ACC112 (cell line): ENCODE data around the gene VSTM2L.

Experiments used
- H2AFZ ChIP-seq: fragments of 200-600 bp; sonication (generic); one replicate; pipeline ENCODE4 v1.6.0; 2017; ENCODE audit warnings: antibody characterized with exemption, low read length; ENCODE audit not compliant: unreplicated experiment
- H3K27ac ChIP-seq: fragments of 200-600 bp; sonication (generic); 2 replicates; pipeline ENCODE4 v1.5.1; 2014; ENCODE audit warnings: low read depth, mild to moderate bottlenecking, antibody characterized with exemption, low read length, moderate library complexity
- H3K27me3 ChIP-seq: fragments of 200-600 bp; sonication (generic); 2 replicates; pipeline ENCODE4 v1.6.1; 2014; ENCODE audit warnings: mild to moderate bottlenecking, antibody characterized with exemption, low read length, moderate library complexity, mixed read lengths; ENCODE audit not compliant: insufficient read depth
- H3K36me3 ChIP-seq: fragments of 200-600 bp; sonication (generic); 2 replicates; pipeline ENCODE4 v1.6.1; 2016; ENCODE audit warnings: mild to moderate bottlenecking, antibody characterized with exemption, low read length, moderate library complexity, mixed read lengths; ENCODE audit not compliant: insufficient read depth
- H3K4me1 ChIP-seq: fragments of 200-600 bp; sonication (generic); one replicate; pipeline ENCODE4 v1.6.1; 2016; ENCODE audit warnings: low read length, mixed read lengths; ENCODE audit not compliant: insufficient read depth, unreplicated experiment, control insufficient read depth
- H3K4me3 ChIP-seq: fragments of 200-600 bp; sonication (generic); 2 replicates; pipeline ENCODE4 v1.5.1; 2014; ENCODE audit warnings: mild to moderate bottlenecking, low read depth, low read length
- H3K79me2 ChIP-seq: fragments of 200-600 bp; sonication (generic); one replicate; pipeline ENCODE4 v1.6.0; 2016; ENCODE audit warnings: low read length; ENCODE audit not compliant: control insufficient read depth, unreplicated experiment, insufficient read depth

VSTM2L gene

DNA sequence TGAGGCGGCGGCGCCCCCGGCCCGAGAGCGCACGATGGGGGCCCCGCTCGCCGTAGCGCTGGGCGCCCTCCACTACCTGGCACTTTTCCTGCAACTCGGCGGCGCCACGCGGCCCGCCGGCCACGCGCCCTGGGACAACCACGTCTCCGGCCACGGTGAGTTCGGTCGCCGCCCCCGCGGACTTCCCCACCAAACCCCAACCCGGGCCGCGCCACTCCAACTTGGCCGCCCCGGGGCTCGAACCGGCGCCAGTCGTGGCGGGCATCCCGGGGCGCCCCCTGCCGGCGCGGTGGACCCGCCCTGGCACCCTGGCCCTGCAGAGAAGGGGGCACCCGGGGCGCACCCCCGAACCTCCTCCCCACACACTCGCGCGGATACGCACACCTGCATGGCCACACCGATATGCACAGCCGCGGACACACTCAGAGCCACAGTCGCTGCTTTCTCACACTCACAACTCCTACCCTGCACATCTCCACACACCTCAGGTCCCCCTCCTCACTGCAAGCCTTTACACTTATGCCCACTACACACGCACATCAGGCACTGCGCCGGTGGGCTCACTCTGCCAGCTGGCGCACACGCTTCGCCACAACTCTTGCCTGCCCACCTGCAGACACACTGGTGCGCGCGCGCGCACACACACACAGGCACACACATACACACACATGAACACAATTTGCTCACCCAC lies 535 bp downstream of the VSTM2L start:
- H3K27ac ChIP-seq = no peak overlapping the region
- H3K36me3 ChIP-seq = no peaks in the 10 kb centered on the region
- H3K4me3 ChIP-seq = peak overlapping the region; percentile 67
- peaks cover 13% of the 10 kb centered on the region for H3K4me1 ChIP-seq
- H2AFZ ChIP-seq = no peak overlapping the region
- peaks cover 47% of the 10 kb centered on the region for H3K27me3 ChIP-seq
- H3K79me2 ChIP-seq = no peaks in the 10 kb centered on the region

DNA sequence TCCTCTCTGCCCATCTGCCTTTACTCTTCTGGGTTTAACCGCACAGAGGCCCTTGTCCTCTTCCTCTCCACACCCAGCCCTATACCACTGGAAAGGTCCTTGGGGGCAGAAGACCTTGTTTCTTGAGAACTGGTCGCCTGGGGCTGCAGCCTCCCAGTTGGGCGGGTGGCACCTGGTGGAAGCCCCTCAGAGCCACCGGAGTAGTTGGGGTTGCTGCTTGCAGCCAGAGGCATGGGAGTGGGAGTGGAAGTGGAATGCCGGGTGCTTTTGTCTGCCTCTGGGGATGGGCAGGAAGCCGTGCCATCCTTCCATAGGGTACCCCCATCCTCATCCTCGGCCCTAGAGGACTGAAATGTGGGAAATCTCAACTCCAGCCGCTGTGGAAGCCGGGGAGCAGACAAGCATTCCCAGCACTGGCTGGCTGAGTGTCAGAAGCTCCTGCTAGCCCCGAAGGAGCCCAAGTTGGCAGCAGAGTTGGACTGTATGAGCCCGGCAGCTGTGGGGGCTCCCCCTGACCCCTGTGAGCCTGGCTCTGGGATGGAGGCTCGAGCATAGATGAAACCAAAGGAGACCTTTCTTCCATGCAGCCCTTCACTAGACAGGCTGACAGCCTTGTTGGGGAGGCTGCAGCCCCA lies 1.2 kb downstream of the VSTM2L start:
- Histone ChIP-seq H3K4me1 (peaks cover 13% of the 10 kb centered on the region), H2AFZ (no peak overlapping the region), H3K4me3 (no peak overlapping the region), H3K36me3 (no peaks in the 10 kb centered on the region), H3K79me2 (no peaks in the 10 kb centered on the region), H3K27me3 (peaks cover 45% of the 10 kb centered on the region), H3K27ac (no peak overlapping the region)

DNA sequence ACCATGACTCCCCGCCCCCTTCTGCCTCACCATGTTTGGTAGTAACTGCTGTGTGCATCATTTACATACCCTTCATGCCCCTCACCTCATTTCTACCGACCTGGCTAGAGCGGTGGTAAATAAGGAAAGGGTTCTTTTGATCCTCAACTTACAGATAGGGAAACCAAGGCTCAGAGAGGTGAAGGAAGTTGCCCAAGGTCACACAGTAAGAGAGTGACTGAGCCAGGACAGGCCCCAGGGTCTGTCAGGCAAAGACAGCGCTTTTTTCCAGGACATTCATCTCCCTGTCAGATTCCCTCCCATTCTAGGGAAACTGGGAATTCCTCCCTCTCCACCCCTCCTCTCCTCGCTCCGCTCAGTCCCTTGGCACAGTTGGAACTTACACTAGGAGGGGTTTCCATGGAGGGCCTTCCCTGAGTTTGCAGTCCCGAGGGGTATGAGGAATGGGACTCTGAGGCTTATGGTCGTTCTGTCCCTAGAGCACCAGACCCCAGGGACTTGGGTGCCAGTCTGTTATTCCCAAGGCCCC lies 2.0 kb downstream of the VSTM2L start:
- no peak overlapping the region for H3K4me3 ChIP-seq
- peaks cover 13% of the 10 kb centered on the region for H3K4me1 ChIP-seq
- H2AFZ ChIP-seq = no peak overlapping the region
- no peaks in the 10 kb centered on the region for H3K36me3 ChIP-seq
- H3K79me2 ChIP-seq = no peaks in the 10 kb centered on the region
- peaks cover 37% of the 10 kb centered on the region for H3K27me3 ChIP-seq
- H3K27ac ChIP-seq = no peak overlapping the region

DNA sequence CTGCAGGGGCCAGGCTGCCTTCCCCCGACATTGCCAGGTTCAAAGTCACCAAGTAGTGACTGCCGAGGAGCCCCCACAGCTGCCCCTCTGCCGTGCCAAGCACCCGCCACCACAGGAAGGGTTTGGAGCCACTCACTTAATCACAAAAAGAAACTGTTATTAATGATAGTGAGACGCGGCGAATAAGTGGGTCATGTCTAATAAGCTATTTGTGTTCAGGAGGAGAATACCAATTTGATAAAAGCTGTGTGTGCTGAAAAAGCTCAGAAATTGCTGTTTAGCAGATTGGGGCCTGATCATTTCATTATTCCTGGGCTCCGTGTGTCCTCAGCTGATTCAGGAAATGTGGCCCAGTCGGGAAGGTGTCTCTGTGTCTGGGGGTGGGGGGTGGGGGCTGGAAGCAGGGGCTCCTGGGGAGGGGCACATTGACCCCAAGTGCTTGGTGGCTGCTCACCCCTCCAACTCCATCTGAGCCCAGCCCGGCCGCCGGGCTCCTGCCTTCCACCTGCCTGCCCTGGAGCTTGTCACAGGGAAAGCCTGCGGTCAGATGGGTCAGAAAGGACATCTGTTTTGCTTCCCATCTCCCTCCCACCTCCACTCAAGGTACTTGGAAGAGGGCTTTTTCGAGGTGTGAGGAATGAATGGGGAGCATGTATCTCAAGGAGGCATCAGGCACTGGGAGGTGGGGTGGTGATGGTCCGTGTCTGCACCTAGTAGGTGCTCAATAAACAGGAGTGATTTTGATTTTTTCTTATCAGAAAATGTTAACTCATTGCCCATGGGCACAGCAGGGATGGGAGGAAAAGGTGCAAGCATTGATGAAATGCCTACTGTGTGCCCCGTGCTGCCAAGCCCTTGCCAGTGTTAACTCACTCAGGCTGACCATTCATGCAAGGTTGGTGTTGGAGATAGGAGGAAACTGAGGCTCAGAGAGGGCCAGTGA lies 3.0 kb downstream of the VSTM2L start:
- peaks cover 30% of the 10 kb centered on the region for H3K27me3 ChIP-seq
- H3K4me3 ChIP-seq = no peak overlapping the region
- no peak overlapping the region for H3K27ac ChIP-seq
- H3K79me2 ChIP-seq = no peaks in the 10 kb centered on the region
- peaks cover 13% of the 10 kb centered on the region for H3K4me1 ChIP-seq
- no peak overlapping the region for H2AFZ ChIP-seq
- no peaks in the 10 kb centered on the region for H3K36me3 ChIP-seq

DNA sequence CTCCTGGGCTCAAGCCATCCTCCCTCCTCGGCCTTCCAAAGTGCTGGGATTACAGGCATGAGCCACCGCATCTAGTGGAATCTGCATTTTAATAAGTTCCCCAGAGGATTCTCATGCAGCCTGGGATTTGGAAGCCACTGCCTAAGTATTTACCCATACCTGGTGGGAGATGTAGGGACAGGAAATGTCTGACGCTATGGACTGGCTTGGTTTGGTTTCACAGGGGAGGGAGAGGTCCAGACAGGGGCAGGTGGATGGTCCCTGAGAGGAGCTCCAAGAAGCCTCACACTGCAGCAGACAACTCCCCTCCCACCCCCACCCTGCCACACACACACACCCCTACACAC lies 4.4 kb downstream of the VSTM2L start:
- Histone ChIP-seq H3K27ac (no peak overlapping the region), H2AFZ (no peak overlapping the region), H3K4me3 (no peak overlapping the region), H3K27me3 (peaks cover 21% of the 10 kb centered on the region), H3K36me3 (no peaks in the 10 kb centered on the region), H3K4me1 (peaks cover 13% of the 10 kb centered on the region), H3K79me2 (no peaks in the 10 kb centered on the region)

DNA sequence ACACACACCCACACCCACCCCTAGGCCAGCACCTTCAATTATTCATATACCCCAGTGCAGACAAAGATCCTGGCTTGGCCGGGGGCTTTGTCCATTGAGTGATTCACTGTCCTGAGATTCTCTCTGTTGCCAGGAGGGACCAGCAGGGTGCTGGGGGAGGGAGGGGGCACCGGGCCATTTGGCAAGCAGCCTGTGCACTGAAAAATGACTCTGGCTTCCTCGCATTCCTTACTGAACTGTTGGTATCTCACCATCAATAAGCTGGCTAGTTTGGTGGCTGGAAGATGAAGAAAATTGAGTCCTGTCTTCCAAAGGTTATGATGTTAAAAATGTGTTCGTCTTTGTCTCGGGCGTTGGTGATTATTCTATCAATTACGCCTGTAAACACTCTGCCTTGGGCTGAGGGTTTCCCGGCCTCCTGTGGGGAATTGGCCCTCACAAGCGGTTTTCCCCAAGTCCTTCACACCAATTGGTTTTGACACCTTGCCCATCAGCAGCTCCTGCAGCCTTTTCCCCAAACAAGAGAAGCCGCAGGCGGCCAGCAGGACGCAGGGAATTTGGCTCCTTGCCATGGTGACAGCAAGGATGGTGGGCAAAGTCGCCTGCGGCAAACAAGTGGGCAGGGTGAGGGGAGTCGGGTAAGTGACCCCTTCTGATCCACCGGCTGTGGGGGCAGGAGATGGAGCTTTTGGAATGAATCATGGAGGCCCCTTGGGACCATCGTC lies 4.9 kb downstream of the VSTM2L start:
- Histone ChIP-seq H3K4me3 (no peak overlapping the region), H3K27ac (peak overlapping the region; percentile 15; the same call in 1 of the 2 replicates), H3K36me3 (no peaks in the 10 kb centered on the region), H3K79me2 (no peaks in the 10 kb centered on the region), H3K4me1 (peaks cover 13% of the 10 kb centered on the region), H2AFZ (no peak overlapping the region), H3K27me3 (peaks cover 22% of the 10 kb centered on the region)

DNA sequence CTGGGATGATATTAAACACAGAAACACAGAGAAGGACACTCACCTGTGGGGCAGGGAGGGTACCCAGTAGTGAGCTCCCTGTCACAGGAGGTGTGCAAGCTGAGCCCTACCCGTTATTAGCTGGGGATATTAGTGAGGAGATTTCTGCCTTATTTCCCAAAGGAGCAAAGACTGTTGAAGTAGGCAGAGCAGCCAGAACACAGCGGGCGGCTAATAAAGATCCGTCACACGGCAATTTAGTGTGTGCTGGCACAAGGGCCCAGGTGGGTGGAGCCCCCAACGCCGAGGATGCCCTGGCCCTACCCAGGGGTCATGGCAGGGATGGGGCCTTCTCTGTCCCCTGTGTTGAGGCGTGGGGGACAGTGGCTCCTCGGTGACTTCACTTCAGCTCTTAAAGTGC lies 8.3 kb downstream of the VSTM2L start:
- no peaks in the 10 kb centered on the region for H3K79me2 ChIP-seq
- H2AFZ ChIP-seq = no peak overlapping the region
- H3K27me3 ChIP-seq = peaks cover 36% of the 10 kb centered on the region
- no peak overlapping the region for H3K27ac ChIP-seq
- H3K36me3 ChIP-seq = no peaks in the 10 kb centered on the region
- H3K4me3 ChIP-seq = no peak overlapping the region
- H3K4me1 ChIP-seq = peaks cover 13% of the 10 kb centered on the region

DNA sequence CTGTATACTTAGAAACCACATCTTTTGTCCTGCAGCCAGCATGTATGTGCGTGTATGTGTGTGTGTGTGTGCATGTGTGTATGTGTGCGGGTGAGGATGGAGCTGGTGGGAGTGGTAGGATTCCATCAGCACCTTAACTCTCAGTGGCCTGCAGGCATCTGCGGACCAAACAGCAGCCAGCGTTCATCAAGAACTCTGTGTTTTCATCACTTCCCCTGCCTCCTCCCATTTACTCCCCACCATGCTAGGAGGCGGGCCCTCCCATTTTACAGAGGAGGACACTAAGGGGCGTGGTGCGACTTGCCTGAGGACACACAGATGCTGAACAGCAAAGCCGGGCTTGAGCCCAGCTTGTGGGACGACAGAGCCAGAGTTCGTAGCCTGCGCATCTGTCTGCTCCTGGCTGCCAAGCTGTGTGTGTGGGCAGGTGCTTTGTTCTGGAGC lies 8.9 kb downstream of the VSTM2L start:
- Histone ChIP-seq H3K36me3 (no peaks in the 10 kb centered on the region), H3K4me1 (peaks cover 13% of the 10 kb centered on the region), H2AFZ (no peak overlapping the region), H3K4me3 (no peak overlapping the region), H3K79me2 (no peaks in the 10 kb centered on the region), H3K27ac (no peak overlapping the region), H3K27me3 (peaks cover 42% of the 10 kb centered on the region)

DNA sequence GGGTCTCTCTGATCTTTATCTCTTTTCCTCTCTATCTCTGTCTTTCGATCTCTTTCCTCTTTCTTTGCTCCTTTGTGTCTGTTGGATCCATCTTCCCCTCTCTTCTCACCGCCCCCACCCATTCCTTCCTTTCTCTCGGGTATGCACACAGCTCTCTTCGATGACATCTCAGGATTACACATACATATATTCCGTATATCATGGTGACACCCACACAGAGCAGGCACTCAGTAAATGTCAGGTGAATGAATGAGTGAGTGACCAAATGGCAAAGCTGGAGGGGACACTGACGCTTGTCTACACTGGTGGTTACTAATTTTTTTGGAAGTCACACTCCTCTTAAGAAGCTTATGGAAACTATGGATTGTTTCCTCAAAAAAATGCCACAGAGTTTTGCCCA lies 9.9 kb downstream of the VSTM2L start:
- H3K4me3 ChIP-seq = no peak overlapping the region
- H3K4me1 ChIP-seq = peaks cover 6% of the 10 kb centered on the region
- peaks cover 48% of the 10 kb centered on the region for H3K27me3 ChIP-seq
- H2AFZ ChIP-seq = no peak overlapping the region
- H3K36me3 ChIP-seq = no peaks in the 10 kb centered on the region
- H3K79me2 ChIP-seq = no peaks in the 10 kb centered on the region
- no peak overlapping the region for H3K27ac ChIP-seq
